Body of pancreas (tissue), 4 donors: ENCODE data around the gene CCDC170.

ENCODE experiments used
- POLR2A ChIP-seq, 3 donors: fragments of 450-650 bp; IDR thresholded peaks; one replicate each; pipeline ENCODE4 v1.6.1; 2016; ENCODE audit warnings: antibody characterized with exemption in 3 of 3, mild to moderate bottlenecking in 2 of 3
- TF ChIP-seq, protein P1 (sequence below), 7 experiments: fragments of 450-650 bp in 4 of 7; fragments of 200-600 bp in 3 of 7; sonication (generic) in 3 of 7; IDR thresholded peaks; one replicate each; pipeline ENCODE4 v1.5.1; 2016 to 2019; ENCODE audit warnings: antibody characterized with exemption in 7 of 7

DNA sequence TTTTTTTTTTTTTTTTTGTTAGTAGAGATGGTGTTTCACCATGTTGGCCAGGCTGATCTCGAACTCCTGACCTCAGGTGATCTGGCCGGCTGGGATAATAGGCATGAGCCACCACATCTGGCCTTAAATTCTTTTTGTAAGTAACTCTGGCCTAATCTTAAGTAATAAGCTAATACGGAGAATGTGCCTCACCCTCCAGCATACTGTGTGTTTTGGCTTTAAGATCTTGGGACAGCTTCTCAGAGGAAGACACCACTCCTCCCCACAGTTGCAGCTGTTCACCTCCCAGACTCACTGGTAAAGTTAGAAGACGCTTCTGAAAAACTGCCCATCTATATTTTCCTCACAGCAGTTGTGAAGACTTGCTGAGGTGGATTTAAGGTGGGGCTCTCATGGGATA is 120.8 kb downstream of the CCDC170 start:
- TF ChIP-seq, protein P1, sequence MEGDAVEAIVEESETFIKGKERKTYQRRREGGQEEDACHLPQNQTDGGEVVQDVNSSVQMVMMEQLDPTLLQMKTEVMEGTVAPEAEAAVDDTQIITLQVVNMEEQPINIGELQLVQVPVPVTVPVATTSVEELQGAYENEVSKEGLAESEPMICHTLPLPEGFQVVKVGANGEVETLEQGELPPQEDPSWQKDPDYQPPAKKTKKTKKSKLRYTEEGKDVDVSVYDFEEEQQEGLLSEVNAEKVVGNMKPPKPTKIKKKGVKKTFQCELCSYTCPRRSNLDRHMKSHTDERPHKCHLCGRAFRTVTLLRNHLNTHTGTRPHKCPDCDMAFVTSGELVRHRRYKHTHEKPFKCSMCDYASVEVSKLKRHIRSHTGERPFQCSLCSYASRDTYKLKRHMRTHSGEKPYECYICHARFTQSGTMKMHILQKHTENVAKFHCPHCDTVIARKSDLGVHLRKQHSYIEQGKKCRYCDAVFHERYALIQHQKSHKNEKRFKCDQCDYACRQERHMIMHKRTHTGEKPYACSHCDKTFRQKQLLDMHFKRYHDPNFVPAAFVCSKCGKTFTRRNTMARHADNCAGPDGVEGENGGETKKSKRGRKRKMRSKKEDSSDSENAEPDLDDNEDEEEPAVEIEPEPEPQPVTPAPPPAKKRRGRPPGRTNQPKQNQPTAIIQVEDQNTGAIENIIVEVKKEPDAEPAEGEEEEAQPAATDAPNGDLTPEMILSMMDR (IDR thresholded peaks at IDR 0.05) = no peak
- no peak for TF ChIP-seq POLR2A (IDR thresholded peaks at IDR 0.05)
